ENCODE data around the gene TMEM81. TPM values are rescaled to one million over a fixed set of nuclear protein-coding genes. Genes with fewer than 3 reads are reported as not detected.

TMEM81 gene
- total RNA-seq, 1 experiment from 2014 or later = 0.99 TPM

GRCh38 chr1:205059660-205060059, 24.6 kb downstream of the TMEM81 start:
- DNase-seq (ENCODE audit: low spot score) = no peak

- no peak for DNase-seq (ENCODE audit: low spot score)
Measured at GRCh38 chr1:205058853-205059252, 25.4 kb downstream of the TMEM81 start.

- no peak for DNase-seq (ENCODE audit: low spot score)
Measured at GRCh38 chr1:205057808-205058575, 26.3 kb downstream of the TMEM81 start.

GRCh38 chr1:205056956-205057568, 27.2 kb downstream of the TMEM81 start:
- no peak for DNase-seq (ENCODE audit: low spot score)

- DNase-seq (ENCODE audit: low spot score) = no peak
Measured at GRCh38 chr1:205056188-205056611, 28.1 kb downstream of the TMEM81 start.

- DNase-seq (ENCODE audit: low spot score) = no peak
Measured at GRCh38 chr1:205054013-205054412, 30.2 kb downstream of the TMEM81 start.

GRCh38 chr1:205053296-205053695, 31.0 kb downstream of the TMEM81 start:
- no peak for DNase-seq (ENCODE audit: low spot score)

GRCh38 chr1:205052690-205053089, 31.6 kb downstream of the TMEM81 start:
- no peak for DNase-seq (ENCODE audit: low spot score)

- DNase-seq (ENCODE audit: low spot score) = no peak
Measured at GRCh38 chr1:205049479-205049878, 34.8 kb downstream of the TMEM81 start.

- no peak for DNase-seq (ENCODE audit: low spot score)
Measured at GRCh38 chr1:205048382-205048781, 35.9 kb downstream of the TMEM81 start.

GRCh38 chr1:205047764-205048231, 36.5 kb downstream of the TMEM81 start:
- DNase-seq (ENCODE audit: low spot score) = no peak

GRCh38 chr1:205046870-205047269, 37.4 kb downstream of the TMEM81 start:
- DNase-seq (ENCODE audit: low spot score) = no peak

GRCh38 chr1:205045146-205045545, 39.1 kb downstream of the TMEM81 start:
- no peak for DNase-seq (ENCODE audit: low spot score)

- DNase-seq (ENCODE audit: low spot score) = no peak
Measured at GRCh38 chr1:205044741-205045140, 39.5 kb downstream of the TMEM81 start.

GRCh38 chr1:205043866-205044265, 40.4 kb downstream of the TMEM81 start:
- DNase-seq (ENCODE audit: low spot score) = no peak

- no peak for DNase-seq (ENCODE audit: low spot score)
Measured at GRCh38 chr1:205042911-205043806, 41.1 kb downstream of the TMEM81 start, which contains the start of gene CNTN2. Gene CNTN2, plus strand, starts transcription at chr1:205043212. Its CDS starts 9,974 bp downstream, at chr1:205053186.

- DNase-seq (ENCODE audit: low spot score) = no peak
Measured at GRCh38 chr1:205041998-205042910, 42.0 kb downstream of the TMEM81 start.

GRCh38 chr1:205041001-205041715, 43.1 kb downstream of the TMEM81 start:
- DNase-seq (ENCODE audit: low spot score) = no peak

GRCh38 chr1:205038132-205038786, 46.0 kb downstream of the TMEM81 start:
- no peak for DNase-seq (ENCODE audit: low spot score)

GRCh38 chr1:205037539-205037938, 46.7 kb downstream of the TMEM81 start:
- no peak for DNase-seq (ENCODE audit: low spot score)
